ENCODE measurements around the gene AMZ1. TPM values are rescaled to one million over a fixed set of nuclear protein-coding genes. Genes with fewer than 3 reads are reported as not detected.
"Not testable (repeated sequence)": the region's sequence is repeated elsewhere in the genome, so short reads cannot be mapped to it uniquely, and the experiment has no call there.

The AMZ1 gene
- total RNA-seq, 1 donor: 0.36 TPM

- no peak for TF ChIP-seq CTCF (IDR thresholded peaks at IDR 0.05; ENCODE audit: insufficient read depth, low read length)
- H3K4me3 ChIP-seq (ENCODE audit: low read depth, low read length): no peak overlapping the region
- DNase-seq (ENCODE audit: low read depth): no peak
These were observed 32.0 kb downstream of the AMZ1 start for GRCh38 chr7:2720024-2720423.

DNA sequence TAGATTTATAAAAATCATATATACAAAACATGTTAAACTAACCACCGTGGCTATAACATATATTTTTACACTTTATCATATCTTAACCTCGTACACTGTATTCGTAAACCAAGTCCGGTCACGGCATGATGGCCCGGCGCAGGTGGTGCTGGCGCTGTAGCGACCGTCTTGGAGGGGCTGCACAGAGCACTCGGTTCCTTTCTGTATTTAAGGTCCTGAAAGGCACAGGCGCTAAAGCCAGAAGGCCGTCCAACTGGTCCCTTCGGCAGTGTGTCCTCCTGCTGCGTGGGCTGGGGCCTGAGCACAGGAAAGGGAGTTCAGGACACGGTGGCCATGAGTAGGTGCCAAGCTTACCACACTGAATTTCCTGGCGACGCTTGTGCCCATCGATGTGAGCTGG is 33.8 kb downstream of the AMZ1 start:
- DNase-seq (ENCODE audit: low read depth): no peak
- no peak for TF ChIP-seq CTCF (IDR thresholded peaks at IDR 0.05; ENCODE audit: insufficient read depth, low read length)
- H3K4me3 ChIP-seq (ENCODE audit: low read depth, low read length): no peak overlapping the region

GRCh38 chr7:2722591-2722990 is 34.6 kb downstream of the AMZ1 start:
- H3K4me3 ChIP-seq (ENCODE audit: low read depth, low read length): no peak overlapping the region
- no peak for TF ChIP-seq CTCF (IDR thresholded peaks at IDR 0.05; ENCODE audit: insufficient read depth, low read length)
- no peak for DNase-seq (ENCODE audit: low read depth)

DNA sequence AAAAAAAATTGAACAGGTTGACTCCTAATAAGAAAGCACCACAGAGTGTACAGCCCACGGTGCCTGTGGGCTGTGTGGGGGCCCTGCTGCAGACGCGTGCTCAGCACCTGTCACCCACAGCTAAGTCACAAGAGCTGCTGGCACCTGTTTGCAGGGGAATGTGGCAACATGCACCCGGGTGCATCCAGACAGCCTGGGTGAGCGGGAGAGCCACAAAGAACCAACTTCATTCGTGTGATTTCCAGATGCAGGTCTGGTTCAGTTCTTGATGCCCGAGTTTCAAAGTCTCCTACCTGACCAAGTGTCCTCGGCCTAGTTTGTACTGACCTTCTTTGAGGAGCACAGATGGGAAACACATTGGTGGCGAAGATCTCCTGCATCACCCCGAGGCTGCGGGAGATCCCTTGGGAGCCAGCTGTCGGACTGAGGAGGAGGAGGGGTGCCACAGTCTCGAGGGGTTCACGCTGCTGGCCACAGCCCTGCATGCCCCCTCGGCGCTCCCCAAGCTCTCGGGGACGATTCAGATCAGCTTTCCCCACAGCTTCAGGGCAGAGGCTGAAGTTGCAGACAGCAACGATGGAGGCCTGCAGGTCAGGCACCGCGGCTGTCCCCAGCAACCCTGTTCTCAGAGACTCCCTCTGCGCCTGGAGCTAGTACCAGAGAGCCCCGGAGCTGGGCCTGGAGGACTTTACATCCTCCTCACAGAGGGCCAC is 35.3 kb downstream of the AMZ1 start:
- H3K4me3 ChIP-seq (ENCODE audit: low read depth, low read length): no peak overlapping the region
- TF ChIP-seq CTCF (IDR thresholded peaks at IDR 0.05; ENCODE audit: insufficient read depth, low read length): no peak
- no peak for DNase-seq (ENCODE audit: low read depth)

DNA sequence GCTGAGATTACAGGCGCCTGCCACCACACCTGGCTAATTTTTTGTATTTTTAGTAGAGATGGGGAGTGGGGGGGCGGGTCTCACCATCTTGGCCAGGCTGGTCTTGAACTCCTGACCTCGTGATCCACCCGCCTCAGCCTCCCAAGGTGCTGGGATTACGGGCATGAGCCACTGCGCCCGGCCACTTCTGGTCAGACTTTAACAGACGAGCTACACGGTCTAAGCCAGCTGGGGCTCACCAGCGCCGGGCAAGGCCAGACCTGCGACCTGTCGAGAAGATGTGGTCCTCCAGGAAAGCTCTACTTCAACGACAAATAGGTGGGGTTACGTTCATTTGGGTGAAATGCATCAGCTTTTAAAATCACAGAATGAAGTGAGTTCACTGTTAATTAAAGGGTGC is 36.0 kb downstream of the AMZ1 start:
- H3K4me3 ChIP-seq (ENCODE audit: low read depth, low read length); DNase-seq (ENCODE audit: low read depth): not testable (repeated sequence)

GRCh38 chr7:2724453-2725177 is 36.6 kb downstream of the AMZ1 start:
- TF ChIP-seq CTCF (IDR thresholded peaks at IDR 0.05; ENCODE audit: insufficient read depth, low read length): no peak
- DNase-seq (ENCODE audit: low read depth): no peak
- no peak overlapping the region for H3K4me3 ChIP-seq (ENCODE audit: low read depth, low read length)

GRCh38 chr7:2725178-2726105 is 37.4 kb downstream of the AMZ1 start:
- no peak overlapping the region for H3K4me3 ChIP-seq (ENCODE audit: low read depth, low read length)
- DNase-seq (ENCODE audit: low read depth): no peak
- no peak for TF ChIP-seq CTCF (IDR thresholded peaks at IDR 0.05; ENCODE audit: insufficient read depth, low read length)

All from fibroblast of the aortic adventitia (primary cell).